ENCODE measurements around the gene LARP6. TPM values are rescaled to one million over a fixed set of nuclear protein-coding genes. Genes with fewer than 3 reads are reported as not detected.

LARP6 gene
- polyA plus RNA-seq, 1 donor (not counting 4 experiments of a cell fraction or from before 2014, with no cell fraction given), result 66.1 TPM

DNA sequence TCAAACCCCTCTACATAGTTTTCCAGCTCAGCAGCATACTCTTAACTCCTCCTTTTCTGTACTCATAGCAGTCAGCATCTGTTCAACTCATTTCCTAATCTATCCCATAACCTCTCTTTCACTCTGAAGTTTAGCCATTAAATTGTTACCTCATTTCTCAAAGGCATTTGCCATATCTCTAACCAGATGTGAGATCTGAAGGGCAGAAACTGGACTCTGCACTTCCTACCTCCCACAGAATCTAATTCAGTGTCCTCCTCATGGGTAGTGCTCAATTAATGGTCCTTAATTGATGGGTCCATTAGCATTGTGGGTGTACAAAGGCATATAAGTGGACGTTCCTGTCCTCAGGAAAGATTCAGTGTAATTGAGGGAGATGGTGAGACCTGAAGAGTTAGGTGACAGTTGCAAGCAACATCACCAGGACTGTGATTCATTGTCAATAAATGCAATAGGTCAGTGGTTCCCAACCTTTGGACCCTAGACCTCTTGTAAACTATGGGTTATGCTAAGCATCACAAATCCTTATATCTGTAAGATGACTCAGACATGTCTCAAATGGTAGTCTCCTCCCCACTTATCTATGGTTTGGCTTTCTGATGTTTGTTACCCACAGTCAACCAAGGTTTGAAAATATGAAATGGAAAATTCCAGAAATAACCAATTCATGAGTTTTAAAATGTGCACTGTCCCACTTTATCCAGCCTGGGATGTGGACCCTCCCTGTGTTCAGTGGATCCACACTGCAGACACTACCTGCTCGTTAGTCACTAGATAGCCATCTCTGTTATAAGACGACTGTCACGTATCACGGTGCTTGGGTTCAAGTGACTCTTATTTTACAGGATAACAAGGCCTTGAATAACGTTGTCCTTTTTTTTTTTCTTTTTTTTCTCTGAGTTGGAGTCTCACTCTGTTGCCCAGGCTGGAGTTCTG is 65.6 kb downstream of the LARP6 start:
- dilution Hi-C loops (cut with MboI; ENCODE audit: extremely low pct_ligation_motif_present, low sequenced_read_pairs), result no loop called here
- Histone ChIP-seq H3K4me2 (ENCODE audit: control insufficient read depth, extremely low read depth, insufficient read depth, low read depth, low read length) (no peak overlapping the region), H3K4me1 (ENCODE audit: control insufficient read depth, extremely low read depth, insufficient read depth, low read length) (peaks cover 20% of the 10 kb centered on the region), H3K79me2 (ENCODE audit: control insufficient read depth, insufficient read depth, low read length) (no peaks in the 10 kb centered on the region), H3K9me3 (ENCODE audit: control insufficient read depth, low read depth, low read length) (no peaks in the 10 kb centered on the region), H3K9ac (ENCODE audit: control insufficient read depth, extremely low read depth, insufficient read depth, low read length) (no peak overlapping the region), H4K20me1 (ENCODE audit: control insufficient read depth, extremely low read depth, insufficient read depth, low read length) (no peaks in the 10 kb centered on the region), H3K9me1 (ENCODE audit: control insufficient read depth, extremely low read depth, insufficient read depth, low read length) (no peaks in the 10 kb centered on the region), H3K36me3 (ENCODE audit: control insufficient read depth in 2 of 2, extremely low read depth in 1 of 2, insufficient read depth in 2 of 2, low read length in 2 of 2) (no peaks in the 10 kb centered on the region), H3K4me3 (ENCODE audit: control insufficient read depth in 2 of 3, extremely low read depth in 1 of 3, insufficient read depth in 2 of 3, low read depth in 1 of 3, low read length in 3 of 3) (no peak overlapping the region), H3K27ac (ENCODE audit: control insufficient read depth, insufficient read depth, low read length) (no peak overlapping the region), H2AFZ (ENCODE audit: control insufficient read depth, low read length) (no peak overlapping the region), H3K27me3 (ENCODE audit: control insufficient read depth, extremely low read depth, insufficient read depth, low read length) (no peaks in the 10 kb centered on the region)
- FAIRE-seq (no peak), DNase-seq (ENCODE audit: low read depth, low spot score) (no peak)
- TF ChIP-seq CTCF (optimal IDR thresholded peaks at IDR 0.05 in 1 of 3, IDR thresholded peaks at IDR 0.05 in 1 of 3, conservative IDR thresholded peaks at IDR 0.05 in 1 of 3; ENCODE audit: extremely low read depth in 1 of 3, insufficient read depth in 2 of 3, low read length in 3 of 3) (no peak), EZH2 (IDR thresholded peaks at IDR 0.05; ENCODE audit: low read length) (no peak)

GRCh38 chr15:70786996-70787395 is 67.0 kb downstream of the LARP6 start:
- dilution Hi-C loops (cut with MboI; ENCODE audit: extremely low pct_ligation_motif_present, low sequenced_read_pairs), result no loop called here
- H3K4me3 ChIP-seq (ENCODE audit: control insufficient read depth in 2 of 3, extremely low read depth in 1 of 3, insufficient read depth in 2 of 3, low read depth in 1 of 3, low read length in 3 of 3), result no peak overlapping the region
- H3K4me2 ChIP-seq (ENCODE audit: control insufficient read depth, extremely low read depth, insufficient read depth, low read depth, low read length), result no peak overlapping the region
- no peak for FAIRE-seq
- no peaks in the 10 kb centered on the region for H3K9me1 ChIP-seq (ENCODE audit: control insufficient read depth, extremely low read depth, insufficient read depth, low read length)
- TF ChIP-seq EZH2 (IDR thresholded peaks at IDR 0.05; ENCODE audit: low read length) (no peak), CTCF (optimal IDR thresholded peaks at IDR 0.05 in 1 of 3, IDR thresholded peaks at IDR 0.05 in 1 of 3, conservative IDR thresholded peaks at IDR 0.05 in 1 of 3; ENCODE audit: extremely low read depth in 1 of 3, insufficient read depth in 2 of 3, low read length in 3 of 3) (no peak)
- DNase-seq (ENCODE audit: low read depth, low spot score), result no peak
- no peak overlapping the region for H2AFZ ChIP-seq (ENCODE audit: control insufficient read depth, low read length)
- no peaks in the 10 kb centered on the region for H3K36me3 ChIP-seq (ENCODE audit: control insufficient read depth in 2 of 2, extremely low read depth in 1 of 2, insufficient read depth in 2 of 2, low read length in 2 of 2)
- H4K20me1 ChIP-seq (ENCODE audit: control insufficient read depth, extremely low read depth, insufficient read depth, low read length), result no peaks in the 10 kb centered on the region
- peaks cover 17% of the 10 kb centered on the region for H3K4me1 ChIP-seq (ENCODE audit: control insufficient read depth, extremely low read depth, insufficient read depth, low read length)
- H3K27me3 ChIP-seq (ENCODE audit: control insufficient read depth, extremely low read depth, insufficient read depth, low read length), result no peaks in the 10 kb centered on the region
- H3K9ac ChIP-seq (ENCODE audit: control insufficient read depth, extremely low read depth, insufficient read depth, low read length), result no peak overlapping the region
- H3K79me2 ChIP-seq (ENCODE audit: control insufficient read depth, insufficient read depth, low read length), result no peaks in the 10 kb centered on the region
- no peaks in the 10 kb centered on the region for H3K9me3 ChIP-seq (ENCODE audit: control insufficient read depth, low read depth, low read length)
- no peak overlapping the region for H3K27ac ChIP-seq (ENCODE audit: control insufficient read depth, insufficient read depth, low read length)

Data from keratinocyte (primary cell).